Uterus (tissue), 2 donors: ENCODE measurements around the gene SCUBE3.

Source experiments
- CTCF ChIP-seq, 4 experiments: fragments of 200-600 bp in 2 of 4; fragments of 450-650 bp in 2 of 4; sonication (generic) in 2 of 4; IDR thresholded peaks; one replicate each; pipeline ENCODE4 v1.5.1; 2016 to 2019; ENCODE audit warnings: antibody characterized with exemption in 4 of 4, mild to moderate bottlenecking in 2 of 4, moderate library complexity in 1 of 4
- POLR2A ChIP-seq, 2 donors: fragments of 450-650 bp; IDR thresholded peaks; one replicate each; pipeline ENCODE4 v1.6.1; 2016; ENCODE audit warnings: antibody characterized with exemption in 2 of 2, mild to moderate bottlenecking in 1 of 2, moderate library complexity in 1 of 2

- TF ChIP-seq POLR2A (IDR thresholded peaks at IDR 0.05) (no peak), CTCF (IDR thresholded peaks at IDR 0.05) (no peak)
Observed at GRCh38 chr6:35224720-35225119, 11.0 kb downstream of the SCUBE3 start.
